HG03571 (cell line): Measurements from ENCODE around the gene HSF5.
"Not testable (repeated sequence)": the region's sequence is repeated elsewhere in the genome, so short reads cannot be mapped to it uniquely, and the experiment has no call there.

ENCODE experiments used
- ATAC-seq: cut with Tn5 transposase; IDR thresholded peaks from one replicate; pipeline ENCODE4 v1.9.1; 2021; ENCODE audit not compliant: unreplicated experiment

HSF5 gene

DNA sequence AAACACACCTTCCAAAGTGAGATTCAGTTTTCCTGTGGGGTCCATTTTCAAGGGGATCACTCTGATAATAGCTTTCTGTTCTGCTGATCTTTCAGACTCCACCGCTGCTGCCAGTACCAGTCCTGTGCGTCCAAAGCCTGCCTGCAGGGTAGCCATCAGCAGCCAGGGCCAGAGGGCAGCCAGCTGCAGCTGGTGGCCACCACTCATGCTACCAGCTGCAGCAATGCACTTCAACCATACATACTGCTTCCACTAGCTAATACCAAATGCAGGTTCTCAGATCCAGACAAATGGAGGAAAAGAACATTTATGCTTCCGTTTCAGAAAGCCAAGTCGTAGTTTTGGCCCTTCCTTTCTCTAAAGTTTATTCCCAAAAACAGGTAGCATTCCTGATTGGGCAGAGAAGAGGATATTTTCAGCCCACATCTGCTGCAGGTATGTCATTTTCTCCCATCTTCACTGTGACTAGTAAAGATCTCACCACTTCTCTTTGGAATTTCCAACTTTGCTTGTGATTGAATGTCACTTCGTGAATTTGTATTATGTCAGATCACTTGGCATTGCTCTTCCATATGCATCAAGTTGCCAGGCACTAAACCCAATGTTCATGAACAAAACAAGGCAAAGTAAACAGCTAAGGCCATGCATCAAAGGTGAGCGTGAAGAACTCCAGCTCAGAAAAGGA, 72.7 kb downstream of the HSF5 start:
- ATAC-seq, result no peak

DNA sequence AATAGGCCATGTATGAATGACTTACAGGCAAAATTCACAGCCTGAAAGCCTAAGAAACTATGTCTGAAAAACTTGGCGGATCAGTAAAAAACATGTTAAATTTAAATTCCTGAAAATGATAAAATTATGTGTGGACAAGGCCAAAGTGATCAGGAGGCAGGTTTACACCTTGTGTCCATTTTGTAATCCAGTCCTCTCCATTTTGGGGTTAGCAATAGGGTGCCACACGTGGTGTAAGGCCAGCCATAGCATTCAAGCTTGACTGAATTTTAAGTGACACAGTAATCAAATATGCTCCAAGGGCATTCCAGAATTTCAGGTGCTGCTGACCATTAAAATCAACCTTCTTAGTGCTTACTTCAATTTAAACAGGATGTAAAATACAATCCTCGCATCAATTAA, 73.6 kb downstream of the HSF5 start:
- no peak for ATAC-seq

DNA sequence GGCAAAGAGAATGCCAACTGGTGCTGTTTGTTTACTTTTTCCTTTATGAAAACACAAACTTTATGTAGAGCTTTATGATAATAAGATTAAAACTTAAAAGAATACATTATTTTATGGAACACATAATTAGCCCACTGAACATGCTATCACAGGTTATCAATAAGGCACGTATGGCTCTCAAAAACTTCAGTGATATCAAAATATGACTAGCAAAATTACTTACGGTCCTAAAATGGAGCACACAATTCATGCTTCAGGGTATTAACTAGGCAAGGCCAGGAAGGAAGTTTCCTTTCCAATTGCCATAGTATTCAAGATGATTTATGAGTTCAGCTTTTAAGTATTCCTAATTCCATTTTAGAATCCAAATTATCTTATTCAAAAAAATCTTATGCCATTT, 74.5 kb downstream of the HSF5 start:
- no peak for ATAC-seq

DNA sequence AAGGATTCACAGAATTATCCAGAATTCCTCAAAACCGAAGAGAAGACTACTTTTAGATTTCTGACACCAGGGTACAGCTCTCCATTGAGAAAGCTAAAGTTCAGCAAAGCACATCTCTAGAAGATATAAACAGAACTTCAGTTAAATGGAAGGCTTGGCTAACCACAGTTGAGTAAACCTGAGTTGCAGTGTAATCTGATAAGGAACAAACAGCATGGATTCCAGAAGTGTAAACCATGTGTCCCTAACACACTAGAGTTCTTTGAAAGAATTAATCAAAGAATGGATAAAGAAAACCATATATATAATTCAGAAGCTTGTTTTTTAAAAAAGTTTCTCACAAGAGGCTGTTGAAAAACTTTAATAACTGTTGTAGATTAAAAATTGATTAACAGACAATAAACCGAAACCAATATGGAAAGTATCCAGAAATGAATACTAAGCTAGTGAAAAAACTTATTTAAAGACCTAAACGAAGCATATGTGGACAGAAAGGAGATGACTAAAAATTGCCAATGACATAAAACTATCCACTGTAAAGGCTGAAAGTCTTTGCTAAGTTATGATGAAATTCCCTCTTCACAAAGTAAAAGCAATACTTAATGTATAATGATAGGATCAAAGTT, 75.1 kb downstream of the HSF5 start:
- no peak for ATAC-seq

DNA sequence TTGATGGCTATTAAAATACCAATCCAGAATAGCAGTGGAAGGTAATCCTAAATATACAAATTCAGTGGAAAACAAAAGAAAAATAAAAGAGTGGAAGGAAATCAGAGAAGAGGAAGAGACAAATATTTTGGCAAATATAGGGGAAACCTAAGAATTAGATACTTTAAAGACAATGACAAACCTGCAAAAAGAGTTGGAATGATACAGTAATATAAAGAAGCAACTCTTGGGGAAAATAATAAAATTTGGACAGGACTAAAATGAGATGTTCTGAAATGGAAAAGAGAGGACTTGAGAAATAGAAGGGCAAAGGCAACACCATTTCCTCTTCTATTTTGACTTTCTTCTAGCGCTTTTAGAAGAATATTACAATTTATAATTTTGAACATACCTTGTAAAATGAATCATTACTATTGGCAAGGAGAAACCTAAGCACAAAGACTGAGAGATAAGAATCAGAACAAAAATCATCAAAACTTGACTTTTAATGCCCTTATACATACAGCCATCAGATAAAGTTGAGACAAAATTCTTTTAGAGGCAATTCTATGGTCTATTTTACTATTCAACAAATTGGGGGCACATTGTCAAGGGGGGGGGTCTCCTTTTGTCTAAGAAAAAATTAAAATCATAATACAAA, 76.0 kb downstream of the HSF5 start:
- ATAC-seq, result no peak

DNA sequence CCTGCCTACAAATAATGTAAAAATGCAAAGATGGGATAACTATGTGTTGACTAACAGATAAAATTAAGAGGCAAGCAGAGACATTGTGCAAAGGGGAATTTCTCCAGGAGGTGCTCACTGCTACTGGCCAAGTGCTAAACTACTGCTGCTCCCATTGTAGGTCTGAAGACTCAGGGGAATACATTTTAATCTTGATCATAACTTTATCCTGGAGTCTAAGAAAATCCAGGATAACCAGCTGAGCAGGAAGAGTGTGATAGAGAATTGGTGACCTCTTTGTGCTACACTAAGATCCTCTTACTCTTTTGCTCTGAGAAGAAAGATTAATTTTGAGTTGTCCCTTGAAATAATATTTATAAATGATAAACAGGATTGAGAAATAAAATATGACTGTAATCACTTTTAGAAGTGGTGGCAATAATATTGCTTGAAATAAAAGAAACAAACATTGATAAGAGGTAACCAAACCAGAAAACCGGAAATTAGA, 76.8 kb downstream of the HSF5 start:
- no peak for ATAC-seq

DNA sequence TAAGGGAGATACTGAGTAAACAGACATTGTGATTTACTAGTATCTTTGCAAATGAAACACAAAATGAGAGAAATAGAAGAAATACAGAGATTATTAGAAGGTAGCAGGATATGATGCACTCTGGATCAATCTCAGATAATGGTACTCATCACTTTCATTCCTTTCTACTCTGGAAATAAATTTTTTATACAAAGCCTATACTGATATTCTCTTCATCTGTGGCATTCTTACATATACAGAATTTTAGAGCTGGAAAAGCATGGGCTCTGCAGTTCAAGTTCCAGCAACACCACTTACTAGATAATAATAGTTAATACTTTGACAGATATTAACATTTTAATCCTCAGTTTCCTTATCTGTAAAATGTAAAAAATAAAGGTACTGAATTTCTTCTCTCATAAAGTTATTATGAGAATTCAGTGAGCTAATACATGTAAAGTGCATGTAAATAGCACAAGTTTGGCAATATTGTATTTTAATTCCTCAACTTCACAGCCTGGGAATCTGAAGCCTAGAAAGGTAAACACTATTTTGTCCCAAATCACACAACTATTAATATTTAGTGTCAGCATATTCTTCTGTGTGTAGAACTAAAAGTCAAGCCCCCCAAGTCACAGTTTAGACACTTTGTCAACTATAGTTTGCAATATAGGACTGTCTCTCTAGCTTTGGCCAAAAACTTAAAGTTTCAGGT, 77.3 kb downstream of the HSF5 start:
- no peak for ATAC-seq

DNA sequence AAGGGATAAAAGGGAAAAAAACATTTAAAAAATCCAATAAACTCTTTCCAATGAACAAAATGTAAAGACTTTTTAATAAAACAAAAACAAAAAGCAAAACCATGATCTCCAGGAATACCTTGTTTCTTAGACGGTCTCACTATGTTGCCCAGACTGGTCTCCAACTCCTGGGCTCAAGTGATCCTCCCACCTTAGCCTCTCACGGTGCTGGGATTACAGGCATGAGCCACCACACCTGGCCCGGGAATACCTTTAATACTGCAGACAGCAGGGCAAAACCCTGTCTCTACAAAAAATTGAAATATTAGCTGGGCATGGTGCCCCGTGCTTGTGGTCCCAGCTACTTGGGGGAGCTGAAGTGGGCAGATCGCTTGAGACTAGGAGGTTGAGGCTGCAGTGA, 78.8 kb downstream of the HSF5 start:
- ATAC-seq, result no peak

DNA sequence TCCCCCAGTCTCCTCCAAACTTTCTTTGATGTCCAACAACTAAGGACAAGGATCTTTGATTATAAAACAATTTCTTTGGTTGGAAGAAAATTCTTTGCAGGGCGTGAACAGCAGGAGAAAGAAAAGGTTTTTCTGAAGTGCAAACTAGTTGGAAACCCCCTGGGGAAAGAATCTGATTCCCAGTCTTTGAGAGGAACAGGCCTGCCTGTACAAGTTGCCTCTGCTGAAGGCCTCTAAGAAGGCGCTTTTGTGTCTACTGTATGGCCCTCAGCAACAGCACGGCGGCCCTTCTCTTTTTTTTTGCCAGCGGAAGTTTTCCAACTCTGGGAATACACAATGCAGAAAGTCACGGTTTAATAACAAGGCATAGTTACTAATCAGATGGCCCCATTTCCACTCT, 84.9 kb downstream of the HSF5 start:
- no peak for ATAC-seq

DNA sequence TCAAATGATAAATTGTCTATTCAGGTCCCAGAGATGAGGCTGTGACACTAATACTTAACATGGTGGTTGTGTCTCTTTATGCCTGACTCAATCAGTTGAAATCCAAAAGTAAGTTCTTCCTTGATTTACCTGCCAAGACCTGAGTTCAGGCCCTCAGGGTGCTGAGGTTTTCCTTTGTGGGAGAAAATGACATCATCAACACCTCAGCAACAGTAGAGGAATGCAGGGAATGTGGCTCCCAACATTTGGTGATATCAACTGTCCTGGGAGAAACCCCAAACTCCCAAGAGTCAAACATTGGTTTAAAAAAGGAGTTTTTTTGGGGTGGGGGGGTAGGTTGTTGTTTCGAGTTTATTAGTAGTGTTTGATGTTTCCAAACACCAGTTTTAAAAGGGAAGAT, 85.5 kb downstream of the HSF5 start:
- ATAC-seq, result no peak

DNA sequence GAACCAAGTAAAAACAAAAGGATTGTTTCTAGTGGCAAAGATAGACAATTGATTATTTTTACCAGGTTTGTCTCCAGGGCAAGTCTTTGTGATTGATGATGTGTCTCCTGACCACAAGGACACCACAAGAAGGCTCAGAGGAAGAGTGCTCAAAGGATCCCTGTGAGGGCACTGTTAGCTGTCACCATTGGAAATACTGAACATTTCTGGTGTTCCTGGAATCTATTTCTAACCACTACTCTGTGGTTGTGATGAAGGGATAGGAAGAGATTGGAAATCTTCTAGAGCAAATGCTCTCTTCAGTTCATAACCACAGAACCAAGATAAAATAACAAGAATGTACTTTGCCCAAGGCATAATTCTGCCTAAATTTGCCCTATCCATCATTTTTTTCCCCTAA, 86.2 kb downstream of the HSF5 start:
- no peak for ATAC-seq

DNA sequence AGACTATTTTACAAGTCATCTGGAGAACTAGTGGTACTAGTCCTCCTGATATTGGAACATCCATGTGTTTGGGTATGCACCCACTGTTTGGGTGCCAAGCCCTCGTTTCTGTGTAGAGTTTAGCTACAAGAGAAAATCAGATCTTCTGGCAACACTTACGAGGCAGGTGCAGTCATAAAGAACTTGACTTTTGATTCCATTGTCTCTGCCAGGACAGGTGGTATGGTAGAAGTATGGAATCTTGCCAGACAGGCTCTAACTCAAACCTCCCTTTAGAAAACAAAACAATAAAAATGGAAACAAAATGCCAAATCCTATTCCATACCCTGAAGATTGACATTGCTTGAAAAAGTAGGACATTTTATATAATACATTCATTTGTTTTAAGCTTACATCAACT, 86.9 kb downstream of the HSF5 start:
- ATAC-seq, result no peak

DNA sequence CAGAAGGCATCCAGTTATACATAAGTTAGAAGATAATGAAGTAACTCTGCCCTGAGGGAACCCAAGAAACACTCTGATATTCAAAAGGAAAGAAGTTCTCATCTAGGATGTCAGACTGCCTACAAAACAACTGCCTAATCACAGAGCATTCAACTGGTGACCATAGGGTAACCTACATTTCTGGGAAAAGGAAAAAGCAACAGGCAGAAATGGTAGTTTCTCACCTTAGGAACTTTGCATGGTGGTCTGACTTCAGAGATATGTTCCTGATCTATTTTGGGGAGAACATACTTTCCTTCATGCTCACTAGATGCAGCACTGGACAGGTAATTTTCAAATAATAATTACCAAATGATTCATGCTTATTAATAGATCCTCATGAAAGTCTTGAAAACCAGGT, 87.4 kb downstream of the HSF5 start:
- ATAC-seq, result no peak

DNA sequence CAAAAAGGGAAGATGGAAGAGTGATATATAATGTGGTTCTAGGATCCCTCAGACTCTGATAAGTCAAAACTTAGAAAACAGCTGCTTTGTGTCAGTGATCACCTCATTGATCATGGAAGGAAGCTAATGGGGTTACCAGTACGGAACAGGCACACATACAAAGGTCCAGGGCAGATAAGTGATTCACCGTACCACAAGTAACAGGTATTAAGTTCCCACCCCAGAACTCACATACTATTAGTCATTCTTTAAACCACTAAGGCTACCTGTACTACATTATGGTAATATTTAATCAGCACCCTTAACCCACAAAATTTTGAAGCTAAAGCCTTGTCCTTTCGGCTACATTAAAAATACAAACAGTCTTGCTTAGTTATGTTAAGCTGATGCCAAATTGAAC, 88.2 kb downstream of the HSF5 start:
- no peak for ATAC-seq

DNA sequence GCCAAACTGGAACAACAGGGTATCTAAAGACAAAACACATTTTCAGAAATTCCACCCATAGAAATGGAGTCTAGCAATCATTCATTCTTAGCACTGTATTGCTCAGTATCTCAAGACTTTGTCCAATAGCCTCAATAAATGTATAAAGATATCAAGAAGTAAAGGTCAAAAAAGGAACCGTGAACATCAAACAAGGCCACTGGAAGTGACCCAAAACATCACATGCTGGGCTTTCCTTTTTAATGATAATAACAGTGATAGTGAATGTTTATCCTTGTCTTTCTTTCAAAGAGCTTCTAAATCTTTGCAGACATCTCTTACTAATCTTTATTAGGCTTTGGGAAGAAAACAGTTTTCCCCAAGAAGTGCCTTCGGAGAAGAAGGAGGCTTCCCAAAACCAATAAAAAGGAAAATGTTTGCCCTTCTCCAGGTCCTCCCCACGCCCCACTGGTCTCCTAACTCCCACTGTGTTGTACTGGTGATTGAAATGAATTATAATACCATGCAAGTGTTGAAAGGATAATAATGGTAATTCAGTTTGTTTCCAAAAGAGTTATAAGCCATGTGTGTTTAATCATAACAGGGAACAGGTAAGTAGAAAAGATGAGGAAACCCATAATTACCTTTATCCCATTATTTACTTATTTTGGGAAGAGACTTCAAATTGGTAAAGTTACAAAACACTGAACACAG, 89.5 kb downstream of the HSF5 start:
- ATAC-seq, result no peak

DNA sequence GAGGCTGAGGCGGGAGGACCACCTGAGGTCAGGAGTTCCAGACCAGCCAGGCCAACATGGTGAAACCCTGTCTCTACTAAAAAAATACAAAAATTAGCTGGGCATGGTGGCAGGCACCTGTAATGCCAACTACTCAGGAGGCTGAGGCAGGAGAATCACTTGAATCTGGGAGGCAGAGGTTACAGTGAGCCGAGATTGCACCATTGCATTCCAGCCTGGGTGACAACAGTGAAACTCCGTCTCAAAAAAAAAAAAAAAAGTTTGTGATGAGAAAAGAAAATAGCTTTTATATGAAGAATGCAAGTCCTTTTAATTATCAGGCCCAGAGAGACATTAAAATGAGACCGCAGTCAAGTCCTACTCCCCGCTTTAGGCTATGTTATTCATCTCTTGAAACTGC, 90.8 kb downstream of the HSF5 start:
- ATAC-seq, result not testable (repeated sequence)

DNA sequence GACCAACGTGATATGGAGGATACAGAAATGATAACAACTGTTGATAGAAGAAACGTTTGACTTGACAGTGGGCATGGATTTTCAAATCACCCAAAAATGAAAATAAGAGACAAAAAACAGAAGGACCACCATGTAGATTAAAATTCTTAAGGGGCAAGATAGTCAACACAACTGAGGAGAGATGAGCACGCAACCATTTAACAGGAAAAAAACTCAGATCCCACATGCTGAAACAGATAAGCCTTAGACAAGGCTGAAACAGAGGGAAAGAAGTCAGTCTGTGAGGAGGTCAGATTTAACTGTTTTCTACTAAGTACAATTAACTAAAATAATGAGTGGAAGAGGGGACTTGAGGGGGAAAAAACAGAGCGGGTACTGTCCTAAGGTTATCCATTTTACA, 92.0 kb downstream of the HSF5 start:
- no peak for ATAC-seq

DNA sequence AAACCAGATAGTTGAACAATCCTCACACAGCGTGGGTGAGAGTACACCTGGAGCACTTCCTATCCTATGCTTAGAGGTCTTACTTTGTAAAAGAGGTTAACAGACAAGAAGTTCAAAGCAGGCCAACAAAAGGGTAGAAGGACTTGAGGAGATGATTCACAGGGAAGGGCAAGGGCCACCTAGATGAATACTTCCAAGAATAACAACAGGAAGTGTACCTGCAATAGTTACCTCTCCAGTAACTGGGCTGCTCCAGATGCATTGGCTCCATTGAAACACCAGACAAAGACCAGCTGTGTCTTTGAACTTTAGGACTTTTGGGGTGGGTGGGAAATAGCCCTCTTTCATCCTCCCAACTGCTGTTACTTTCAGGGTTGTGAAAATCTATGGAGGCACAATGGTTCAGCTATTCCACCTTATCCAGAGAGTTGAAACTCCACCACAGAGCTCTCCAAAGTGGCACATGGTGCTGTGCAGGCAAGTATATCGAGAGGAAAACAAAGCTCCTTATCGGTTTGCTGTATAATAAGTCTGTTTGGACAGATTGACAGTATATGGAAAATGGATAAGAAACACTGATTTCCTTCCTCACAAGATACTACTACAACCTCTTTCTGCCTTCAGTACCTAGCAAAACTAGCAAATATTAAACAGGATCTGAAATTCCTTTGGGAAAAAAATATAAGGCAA, 93.5 kb downstream of the HSF5 start:
- ATAC-seq, result no peak

DNA sequence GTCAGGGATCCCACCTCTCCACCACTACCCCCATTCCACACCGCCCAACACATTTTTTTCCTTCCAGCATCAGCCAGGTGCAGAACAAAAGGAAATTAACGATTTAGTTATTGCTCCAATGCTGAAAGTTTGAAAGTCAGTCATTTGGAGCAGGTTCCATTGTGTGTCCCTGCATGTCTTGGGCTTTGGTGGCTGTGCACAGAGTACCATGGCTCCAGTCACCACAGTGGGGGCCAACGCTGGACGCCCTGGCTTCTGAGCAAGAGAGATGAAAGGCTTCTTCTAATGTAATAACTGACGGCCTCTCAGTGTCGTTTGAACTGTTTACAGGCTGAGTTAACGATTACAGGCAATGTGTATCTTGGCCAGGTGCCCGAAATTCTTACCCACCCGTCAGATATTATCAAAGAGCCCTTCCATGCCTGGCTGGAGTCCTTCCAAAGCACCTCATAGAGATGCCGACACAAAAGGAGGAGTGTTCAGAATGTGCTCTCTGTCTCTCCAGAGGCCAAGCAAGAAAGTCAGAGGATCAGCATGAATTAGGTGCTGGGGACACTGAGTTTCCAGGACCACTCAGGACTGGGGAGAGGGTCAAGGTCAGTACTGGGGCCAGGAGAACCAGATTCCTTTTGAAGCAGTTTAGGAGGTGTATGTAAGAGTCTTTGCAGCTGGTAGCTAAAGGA, 96.8 kb downstream of the HSF5 start:
- no peak for ATAC-seq

DNA sequence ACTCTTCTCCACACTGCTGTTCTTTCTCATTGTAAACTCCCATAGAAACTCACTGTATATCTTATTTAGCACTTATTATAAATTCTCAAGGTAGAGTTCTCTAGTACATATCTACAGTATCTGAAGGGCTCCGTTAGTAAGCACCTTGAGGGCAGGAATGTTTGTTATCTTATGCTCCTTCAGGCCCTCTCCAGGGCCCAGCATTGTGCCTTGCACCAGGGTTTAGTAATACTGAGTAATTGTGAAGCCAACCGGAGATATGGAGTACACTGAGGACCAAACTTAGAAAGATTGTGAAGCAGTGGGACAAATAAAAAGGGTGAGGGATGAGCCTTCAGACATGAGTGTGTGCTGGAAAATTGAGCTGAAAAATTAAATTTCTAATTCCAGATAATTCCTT, 97.3 kb downstream of the HSF5 start:
- ATAC-seq, result no peak
